Glomerular visceral epithelial cell (primary cell): ENCODE data around the gene TRPV6.

Experiments used
- DNase-seq: peaks from one replicate; pipeline ENCODE4 v3.0.0-alpha.2; 2016; ENCODE audit errors: extremely low spot score

Gene TRPV6

DNA sequence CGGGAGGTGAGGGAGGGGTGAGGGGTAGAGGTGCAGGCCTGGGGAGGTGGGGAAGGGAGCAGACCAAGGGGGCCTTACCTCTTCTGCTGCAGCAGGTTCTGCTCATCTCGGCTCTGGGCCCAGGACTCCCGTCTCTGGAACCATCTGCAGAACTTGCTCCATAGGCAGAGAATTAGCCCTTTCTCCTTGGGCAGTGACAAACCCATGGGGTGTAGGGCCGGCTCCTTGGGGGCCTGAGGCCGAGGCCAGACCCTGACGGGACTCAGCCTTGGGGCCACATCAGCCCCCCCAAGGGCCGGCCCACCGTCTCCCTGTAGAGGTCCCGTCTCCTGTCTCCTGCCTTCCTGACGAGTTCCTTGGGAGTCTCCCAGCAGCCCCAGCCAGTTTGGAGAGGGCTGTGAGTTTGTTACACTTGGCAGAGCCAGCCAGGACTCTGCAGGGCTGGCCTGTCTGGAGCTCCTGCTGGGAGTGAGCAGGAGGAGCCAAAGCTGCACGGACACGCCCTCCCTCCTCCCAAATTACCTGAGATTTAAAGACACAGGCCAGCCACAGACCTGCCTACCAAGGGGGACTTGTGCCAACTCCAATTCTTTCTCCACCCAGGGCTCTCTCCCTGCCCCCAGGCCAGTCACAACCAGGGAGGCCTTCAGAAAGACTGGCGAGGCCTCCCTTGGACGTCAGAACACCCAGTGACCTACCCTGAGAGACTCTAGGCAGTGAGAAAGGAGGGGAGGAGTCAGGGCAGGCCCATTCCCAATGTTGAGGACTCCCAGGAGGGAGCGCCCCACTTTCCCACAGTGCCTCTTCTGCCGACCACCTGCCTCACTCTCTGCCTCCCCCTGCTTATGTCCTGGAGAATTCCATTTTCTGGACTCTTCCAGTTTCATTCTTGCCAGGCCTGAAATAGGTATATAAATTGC, at the start of gene TRPV6:
TSS of gene TRPV6 (minus strand) at position 435 of the 920 bp plus-strand sequence.
- no peak for DNase-seq

DNA sequence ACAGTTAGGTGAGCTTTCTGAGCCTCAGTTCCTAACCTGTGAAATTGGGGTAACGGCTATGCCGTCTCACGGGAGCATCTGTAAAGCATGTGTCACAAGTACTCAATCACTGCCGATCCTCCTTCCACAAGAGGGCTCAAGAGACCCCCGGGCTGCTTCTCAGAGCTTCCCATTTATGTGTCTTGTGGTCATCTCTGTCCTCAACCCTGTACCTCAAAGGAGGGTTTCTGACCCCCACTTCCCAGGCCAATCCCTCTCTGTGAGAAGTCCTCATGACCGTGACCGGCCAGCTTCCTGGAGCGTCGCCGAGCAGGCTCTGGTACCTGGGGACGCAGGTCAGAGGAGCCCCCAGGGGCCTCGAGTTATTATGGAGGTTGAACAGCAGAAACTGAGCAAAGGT, 48.5 kb upstream of the TRPV6 start:
- DNase-seq, result no peak

DNA sequence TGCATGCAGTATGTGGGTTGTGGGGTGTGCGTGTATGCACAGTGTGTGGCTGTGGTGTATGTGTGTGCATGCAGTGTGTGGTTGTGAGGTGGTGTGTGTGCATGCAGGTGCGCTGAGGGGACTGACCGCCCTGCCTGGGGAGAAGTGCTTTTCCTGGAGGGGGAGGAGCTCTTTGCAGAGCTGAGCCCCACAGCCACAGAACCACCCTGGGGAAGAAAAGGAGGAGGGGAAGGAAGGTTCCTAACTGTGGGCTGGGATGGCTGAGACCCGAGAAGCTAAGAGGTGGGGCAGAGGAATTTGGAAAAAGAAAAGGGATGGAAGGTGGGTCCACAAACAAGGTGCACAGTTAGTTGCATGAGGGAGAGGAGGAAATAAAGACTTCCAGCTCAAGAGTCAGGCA, 48.1 kb upstream of the TRPV6 start, which contains the start of gene TRPV5:
TSS of gene TRPV5 (minus strand) at position 123 of the 400 bp plus-strand sequence. CDS start 287 bp downstream, outside the sequence.
- no peak for DNase-seq

DNA sequence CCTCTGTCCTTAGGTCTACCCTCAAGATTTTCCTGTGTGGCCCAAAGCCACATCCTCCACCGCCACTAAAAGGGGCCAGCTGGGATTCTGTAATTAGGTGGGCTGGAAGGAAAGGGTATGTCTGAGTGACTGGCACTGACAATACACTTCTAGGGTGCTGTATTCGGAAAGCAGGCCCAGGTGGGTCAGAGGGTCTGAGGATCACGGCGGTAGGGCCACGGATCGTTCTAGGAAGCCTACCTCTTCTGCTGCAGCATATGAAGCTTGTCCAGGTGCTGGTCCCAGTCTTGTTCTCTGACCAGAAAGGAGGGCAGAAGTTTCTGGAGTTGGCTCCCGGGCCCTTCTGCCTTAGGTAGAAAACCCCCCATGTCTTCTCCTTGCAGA, 47.5 kb upstream of the TRPV6 start:
- DNase-seq, result no peak

DNA sequence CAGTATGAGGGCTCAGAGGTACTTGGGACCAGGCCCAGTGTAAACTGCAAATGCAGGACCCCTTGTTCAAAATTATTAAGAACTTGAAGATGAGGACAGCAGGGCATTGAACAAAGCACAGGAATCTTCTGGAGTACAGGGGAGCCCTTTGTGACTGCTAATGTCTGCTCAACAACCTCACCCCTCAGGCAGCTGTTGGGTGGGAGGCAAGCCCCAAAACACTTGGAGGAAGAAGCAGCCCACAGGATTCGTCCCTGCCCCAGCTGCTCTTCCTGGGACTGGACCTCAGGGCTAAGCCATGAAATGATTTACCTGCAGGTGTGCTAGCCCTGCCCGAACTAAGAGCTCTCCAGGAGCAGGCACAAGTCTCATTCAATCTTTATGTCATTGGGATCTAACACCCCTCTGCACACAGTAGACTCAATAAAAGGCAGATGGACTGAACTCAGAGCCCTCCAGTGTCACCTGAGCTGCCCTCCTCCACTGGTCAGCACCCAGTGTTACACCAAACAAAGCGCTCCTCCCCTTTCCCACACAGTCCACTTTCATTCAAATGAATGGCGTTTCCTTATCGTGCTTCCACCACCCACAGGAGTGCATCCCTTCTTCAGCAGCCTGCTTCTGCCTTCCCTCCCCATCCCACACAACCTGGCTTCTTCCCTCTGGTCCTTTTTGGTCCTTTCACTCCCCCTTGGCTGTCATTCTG, 47.0 kb upstream of the TRPV6 start:
- DNase-seq, result no peak

DNA sequence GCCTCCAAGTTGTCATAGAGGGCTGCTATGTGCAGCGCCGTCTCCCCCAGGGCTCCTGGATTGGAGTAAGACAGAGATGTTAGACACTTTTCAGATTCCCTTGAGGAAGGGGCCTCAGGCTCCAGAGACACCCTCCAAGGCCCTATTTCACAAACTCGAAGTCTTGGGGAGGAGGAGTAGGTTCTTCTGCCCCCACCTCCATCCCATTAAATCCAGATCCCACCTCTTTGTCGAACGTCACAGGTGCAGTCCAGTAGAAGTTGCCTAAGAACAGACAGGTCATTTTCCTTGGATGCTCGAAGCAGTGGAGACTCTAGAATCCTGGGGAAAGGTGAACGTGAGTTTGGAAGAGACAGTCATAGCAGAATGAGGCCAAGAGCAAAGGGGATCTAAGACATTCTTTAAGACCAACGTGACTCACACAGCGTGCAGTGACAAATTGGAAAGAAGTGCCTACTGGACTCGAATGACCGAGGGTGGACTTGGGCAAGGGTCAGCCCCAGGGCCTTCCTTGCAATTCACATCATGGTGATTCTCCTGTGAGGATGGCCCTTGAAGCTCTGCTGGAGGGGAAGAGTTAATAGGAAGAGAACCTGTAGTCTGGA, 44.7 kb upstream of the TRPV6 start:
- DNase-seq, result no peak

DNA sequence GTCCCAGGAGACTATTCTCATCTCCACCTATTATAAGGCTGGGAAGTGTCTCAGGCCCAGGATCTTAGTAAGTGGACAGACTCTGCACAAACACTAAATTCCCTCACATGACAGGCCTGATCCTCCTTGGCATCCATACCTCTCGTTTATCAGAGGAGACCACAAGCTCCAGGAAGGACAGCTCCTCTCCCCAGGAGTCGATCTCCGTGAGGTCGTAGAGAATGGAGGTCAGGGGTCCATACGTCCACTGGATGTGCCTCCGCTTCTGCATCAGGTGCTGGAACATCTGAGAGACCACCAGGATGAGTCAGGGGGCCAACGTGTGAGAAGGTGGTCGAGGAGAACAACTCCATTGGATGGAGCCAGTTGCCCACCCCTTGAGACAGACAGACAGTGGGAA, 42.4 kb upstream of the TRPV6 start:
- DNase-seq, result no peak

DNA sequence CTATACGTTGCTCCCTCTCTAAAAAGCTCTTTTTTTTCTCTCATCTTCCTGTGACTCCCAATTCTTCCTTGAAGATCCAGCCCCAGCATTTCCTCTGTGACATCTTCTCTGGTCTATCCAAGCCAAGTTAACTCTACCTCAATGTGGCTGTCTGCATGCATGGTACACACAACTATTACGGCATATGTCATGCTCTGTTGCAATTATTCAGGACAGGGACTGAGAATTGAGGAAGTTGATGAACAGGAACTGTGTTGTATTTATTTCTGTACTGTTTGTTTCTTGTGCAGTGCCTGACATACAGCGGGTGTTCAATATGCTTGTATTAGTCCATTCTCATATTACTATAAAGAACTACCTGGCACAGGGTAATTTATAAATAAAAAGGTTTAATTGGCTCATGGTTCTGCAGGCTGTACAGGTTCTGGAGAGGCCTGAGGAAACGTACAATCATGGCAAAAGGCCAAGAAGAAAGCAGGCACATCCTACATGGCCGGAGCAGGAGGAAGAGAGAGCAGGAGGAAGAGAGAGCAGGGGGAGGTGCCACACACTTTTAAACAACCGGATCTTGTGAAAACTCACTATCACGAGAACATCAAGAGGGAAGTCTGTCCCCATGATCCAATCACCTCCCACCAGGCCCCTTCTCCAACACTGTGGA, 41.7 kb upstream of the TRPV6 start:
- no peak for DNase-seq

DNA sequence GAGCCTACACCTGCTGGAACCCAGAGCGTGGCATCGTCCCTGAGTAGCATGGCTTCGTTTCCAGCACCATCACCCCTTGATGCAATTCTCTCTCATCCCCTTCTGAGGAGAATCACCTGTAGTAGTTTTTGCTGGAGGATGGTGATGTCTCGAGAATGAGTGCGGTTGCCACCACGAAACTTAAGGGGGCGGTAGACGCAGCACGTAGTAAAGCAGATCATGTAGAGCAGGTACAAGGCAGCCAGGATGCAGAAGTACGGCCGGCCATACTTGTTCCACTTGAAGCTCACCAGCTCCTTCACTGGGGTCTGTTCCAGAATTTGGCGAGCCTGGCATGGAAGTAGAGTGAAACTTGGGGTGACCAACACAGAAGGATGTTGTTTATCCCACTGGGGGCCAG, 39.9 kb upstream of the TRPV6 start:
- DNase-seq, result no peak

DNA sequence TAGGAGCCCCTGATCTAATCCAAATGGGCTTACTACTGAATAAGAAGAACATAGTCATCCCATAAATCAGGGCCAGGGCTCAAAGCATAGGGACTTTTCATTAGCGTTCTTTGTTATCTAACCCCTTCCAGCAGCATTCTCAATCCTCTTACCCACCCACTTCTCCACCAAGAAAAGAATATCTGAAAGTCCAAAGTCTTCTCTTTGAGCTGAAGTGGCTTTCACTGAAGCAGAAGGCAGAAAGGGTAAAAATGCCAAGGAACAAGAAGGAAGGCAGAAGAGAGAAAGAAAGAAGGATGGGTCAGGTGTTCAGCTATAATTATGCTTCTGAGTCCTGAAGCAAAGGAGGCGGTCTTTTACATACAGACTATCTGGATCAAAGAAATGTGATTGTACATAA, 37.8 kb upstream of the TRPV6 start:
- no peak for DNase-seq

DNA sequence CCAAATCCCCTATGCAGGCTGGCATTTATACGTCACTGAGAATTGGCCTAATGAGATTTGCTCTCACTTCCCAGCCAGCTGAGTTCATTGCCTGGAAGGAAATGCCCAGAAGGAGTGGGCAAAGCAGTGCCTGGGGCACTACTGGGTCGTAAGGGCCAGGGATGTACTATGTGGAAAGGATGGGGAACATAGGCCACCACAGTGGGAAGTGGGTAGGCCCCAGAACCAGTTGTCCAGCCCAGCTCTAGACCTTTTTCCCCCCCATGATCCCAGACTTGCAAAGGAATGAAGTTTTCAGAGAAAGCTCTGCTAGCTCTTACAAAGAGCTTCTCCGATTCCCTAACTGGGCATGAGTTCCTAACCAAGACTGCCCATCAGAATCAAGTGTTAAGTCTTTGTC, 34.1 kb upstream of the TRPV6 start:
- no peak for DNase-seq

DNA sequence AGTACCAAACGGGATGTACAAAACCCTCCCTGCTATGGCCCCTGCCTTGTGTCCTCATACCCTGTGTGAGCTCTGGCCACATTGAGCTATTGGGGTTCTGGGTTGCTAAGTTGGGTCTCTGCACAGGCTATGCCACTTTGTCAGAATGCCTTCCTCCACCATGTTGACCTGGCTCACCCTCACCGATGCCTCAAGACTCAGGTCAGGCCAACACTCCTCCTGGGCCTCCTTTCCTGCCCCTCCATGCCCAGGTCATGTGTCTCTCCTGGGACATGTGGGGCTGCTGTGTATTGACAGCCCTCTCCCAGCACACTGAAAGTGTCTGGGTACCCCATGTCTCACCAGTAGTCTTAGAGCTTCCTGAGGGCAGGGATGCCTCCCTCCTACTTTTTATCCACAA, 33.4 kb upstream of the TRPV6 start:
- DNase-seq, result no peak

DNA sequence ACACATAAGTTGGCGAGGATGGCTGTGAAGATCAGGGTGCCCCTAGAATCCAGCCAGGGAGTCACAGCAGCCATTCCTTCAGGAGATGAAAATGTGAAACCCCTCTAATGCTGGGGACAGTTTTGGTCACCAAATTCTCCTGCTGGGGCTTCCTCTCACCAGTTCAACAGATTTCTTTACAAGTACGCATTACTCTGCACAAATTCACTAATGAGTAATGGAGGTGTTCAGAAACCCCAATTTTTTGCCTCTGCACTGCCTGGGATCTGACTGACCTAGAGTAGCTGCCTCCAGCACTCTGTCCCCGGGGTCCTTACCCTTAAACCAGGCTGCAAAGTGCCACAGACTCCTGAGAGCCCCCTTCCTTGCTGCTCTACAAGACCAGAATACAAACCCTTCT, 31.9 kb upstream of the TRPV6 start:
- no peak for DNase-seq

DNA sequence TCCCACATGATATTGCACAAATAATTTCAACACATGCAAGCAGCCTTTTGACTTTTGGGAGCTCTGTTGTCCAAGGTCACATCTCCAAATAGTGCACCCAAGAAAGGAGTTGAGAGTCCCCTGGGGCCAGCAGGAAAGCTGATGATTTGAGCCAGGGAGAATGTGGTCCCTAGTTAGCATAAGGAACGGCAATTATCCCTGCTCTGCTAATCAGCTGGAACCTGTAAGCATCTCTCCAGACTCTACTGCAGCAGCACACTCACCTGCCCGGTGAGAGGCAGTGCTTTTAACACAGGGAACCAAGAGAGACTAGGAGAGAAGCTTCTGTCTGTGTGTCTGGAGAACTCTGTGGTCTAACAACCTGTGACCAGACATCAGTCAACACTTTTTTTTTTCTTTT, 31.0 kb upstream of the TRPV6 start:
- DNase-seq, result no peak

DNA sequence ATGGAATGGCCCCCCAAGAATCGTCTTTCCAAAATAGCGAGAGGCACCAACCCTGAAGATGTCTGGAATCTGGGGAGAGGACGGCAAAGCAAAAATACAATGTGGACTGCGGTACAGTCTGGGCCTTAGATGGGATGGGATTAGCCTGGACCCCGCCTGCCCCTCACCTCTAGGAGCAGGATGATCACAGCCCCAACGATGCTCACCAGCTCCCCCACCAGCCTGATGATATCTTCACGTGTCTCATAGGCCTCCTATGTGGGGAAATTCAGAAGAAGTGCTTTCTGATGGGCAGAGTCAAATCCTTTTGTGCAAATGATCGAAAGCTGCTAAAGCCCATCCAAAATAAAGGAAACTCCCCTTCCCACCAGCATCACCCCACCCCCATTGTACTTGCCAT, 29.8 kb upstream of the TRPV6 start:
- no peak for DNase-seq

DNA sequence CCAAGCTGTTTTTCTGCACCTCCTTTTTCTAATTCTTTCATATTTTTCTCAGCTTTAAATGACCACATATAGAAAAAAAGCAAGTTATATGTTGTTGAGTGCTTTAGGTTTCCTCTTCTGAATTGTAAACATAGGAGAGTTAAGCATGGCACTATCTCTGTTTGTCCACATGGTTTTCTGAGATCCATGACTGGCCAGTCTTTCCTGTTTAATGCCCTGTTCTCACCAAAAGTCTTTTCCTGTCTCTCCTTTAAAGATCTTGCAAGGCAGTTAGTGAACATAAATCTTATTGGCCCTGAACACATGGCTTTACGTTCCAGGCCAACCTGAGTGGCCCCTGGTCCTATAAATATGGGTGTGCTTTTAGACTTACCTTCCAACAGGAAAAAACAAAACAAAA, 28.6 kb upstream of the TRPV6 start:
- DNase-seq, result no peak

DNA sequence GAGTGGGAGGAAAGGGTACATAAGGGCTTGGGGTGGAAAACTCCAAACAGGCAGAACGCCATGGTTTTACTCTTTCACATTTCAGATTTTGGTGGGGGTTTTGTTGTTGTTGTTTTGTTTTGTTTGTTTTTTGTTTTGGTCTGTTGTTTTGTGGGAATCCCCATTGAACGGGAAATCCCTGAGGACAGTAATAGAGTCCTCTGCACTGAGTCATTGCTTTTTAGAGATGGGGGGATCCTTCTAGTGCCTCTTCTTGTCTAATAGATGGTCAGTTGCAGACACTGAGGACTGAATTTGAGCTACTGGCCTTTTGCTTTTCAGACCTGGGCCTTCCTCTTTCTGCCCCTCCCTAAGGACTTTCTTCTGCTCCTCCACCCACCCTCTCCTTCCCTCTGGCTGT, 28.0 kb upstream of the TRPV6 start:
- no peak for DNase-seq

DNA sequence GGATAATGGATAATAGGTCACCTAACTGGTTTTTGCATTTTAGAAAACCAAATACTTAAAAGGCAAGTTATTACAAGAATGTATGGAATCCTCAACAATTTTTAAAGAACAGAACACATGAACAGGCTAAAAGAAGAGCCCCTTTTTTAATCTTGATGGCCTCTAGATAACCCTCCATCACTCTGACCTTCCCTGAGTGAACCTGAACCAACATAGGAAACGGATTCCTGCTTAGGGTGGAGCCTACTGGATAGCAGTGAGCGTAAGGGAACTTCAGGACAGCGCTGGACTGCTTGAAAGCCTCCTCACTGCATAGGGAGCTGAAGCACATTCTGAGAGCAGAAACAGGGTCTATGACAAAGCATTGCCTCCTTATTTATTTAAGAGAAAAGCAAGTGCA, 27.5 kb upstream of the TRPV6 start:
- no peak for DNase-seq

DNA sequence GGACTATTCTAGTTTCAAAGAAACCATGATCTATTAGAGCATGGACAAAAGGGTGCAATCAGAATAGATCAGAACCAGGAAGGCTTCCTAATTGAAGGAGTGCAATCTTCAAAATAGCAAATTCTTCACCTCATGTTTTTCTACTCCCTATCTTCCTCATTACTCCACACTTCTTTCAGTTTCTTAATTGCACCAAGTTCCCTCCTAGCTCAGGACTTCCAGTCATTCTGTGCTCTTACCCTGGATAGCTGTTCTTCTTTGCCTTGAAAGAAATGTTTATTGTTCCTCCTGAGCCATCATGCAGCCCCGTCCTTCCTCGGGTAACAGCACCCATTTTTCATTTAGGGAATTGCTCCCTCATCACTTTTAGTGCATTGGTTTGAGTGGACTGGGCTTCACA, 24.9 kb upstream of the TRPV6 start:
- no peak for DNase-seq

DNA sequence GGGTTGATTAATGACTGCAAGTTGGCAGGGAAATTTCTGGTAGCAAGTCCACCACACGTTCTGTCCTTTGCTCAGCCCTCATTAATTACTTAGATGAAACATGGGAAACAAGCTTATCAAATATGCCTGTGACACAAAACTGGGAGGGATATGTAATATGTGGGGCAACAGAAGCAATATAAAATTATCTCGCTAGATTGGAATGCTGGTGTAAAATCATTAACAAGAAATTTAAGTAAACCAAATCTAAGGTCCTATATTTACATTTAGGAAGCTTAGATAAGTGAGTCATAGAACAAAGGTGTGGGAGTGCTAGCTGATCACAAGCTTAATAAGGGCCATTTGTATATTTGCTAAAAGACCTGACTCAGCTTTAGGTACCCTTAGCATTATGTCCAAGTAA, 24.5 kb upstream of the TRPV6 start:
- DNase-seq, result no peak

DNA sequence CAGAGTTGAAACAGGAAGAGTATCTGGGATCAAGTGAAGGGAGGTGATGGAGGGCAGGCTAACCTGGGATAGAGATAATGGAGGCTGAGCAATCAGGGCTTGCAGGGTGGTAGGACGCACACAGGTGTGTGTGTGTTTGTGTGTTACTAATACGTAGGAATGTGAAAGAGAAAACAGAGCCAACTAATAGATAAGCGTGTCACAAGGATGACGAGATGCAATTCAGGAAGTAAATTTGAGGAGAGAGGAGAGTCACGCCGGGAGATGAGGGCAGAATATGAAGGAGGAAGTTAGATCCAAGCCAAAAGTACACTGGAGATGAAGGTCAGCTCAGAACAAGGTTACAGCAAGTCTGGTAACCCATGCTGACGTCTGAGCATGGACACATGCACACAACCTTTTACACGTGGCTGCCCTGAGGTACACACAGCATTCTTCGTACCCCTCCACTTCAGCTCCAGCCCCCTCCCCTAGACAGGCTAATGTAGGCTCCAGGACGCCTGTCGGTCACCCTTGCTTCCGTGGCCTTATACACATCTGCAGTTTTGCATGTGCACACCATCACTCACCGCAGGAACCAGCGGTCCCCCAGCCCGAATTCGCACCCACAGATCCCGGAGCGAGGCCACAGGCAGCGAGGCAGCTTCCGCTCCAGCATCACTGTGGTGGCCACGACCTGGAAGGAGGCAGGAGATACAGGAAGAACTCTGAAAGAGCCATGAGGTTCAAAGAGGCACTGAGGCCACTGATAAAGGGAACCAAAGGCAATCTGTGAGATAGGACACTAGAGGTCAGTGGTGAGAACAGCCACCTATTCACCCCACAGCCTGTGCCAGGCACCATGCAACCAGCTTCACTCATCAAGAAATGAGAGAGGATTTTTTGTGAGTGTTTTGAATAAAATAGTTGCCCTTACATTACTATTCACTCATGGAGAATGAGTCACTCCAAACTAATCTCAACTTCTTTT, 23.7 kb upstream of the TRPV6 start:
- no peak for DNase-seq
